Smooth muscle cell (in vitro differentiated cells): ENCODE measurements around the gene ZFAND2A. TPM values are rescaled to one million over a fixed set of nuclear protein-coding genes. Genes with fewer than 3 reads are reported as not detected.

Experiments used
- DNase-seq: peaks from one replicate; lab custom pipeline; 2025; ENCODE audit not compliant: unreplicated experiment; lab: John Stamatoyannopoulos, UW
- H2AFZ ChIP-seq: fragments of 200-600 bp; sonication (generic); 2 replicates; pipeline ENCODE4 v1.6.0; 2016; ENCODE audit warnings: antibody characterized with exemption, low read depth, mild to moderate bottlenecking
- H3F3A ChIP-seq: fragments of 200-600 bp; sonication (generic); 2 replicates; pipeline ENCODE4 v1.6.0; 2017; ENCODE audit warnings: antibody characterized with exemption, low read depth
- H3K27ac ChIP-seq: fragments of 200-600 bp; sonication (generic); 2 replicates; pipeline ENCODE4 v1.5.1; 2016; ENCODE audit warnings: low read depth, mild to moderate bottlenecking
- H3K27me3 ChIP-seq: fragments of 200-600 bp; sonication (generic); 2 replicates; pipeline ENCODE4 v1.6.1; 2016; ENCODE audit warnings: low read depth, mild to moderate bottlenecking
- H3K36me3 ChIP-seq: fragments of 200-600 bp; sonication (generic); 2 replicates; pipeline ENCODE4 v1.5.1; 2016; ENCODE audit warnings: low read depth
- H3K4me1 ChIP-seq: fragments of 200-600 bp; sonication (generic); 2 replicates; pipeline ENCODE4 v1.5.1; 2016; ENCODE audit warnings: low read depth
- H3K4me2 ChIP-seq: fragments of 200-600 bp; sonication (generic); 2 replicates; pipeline ENCODE4 v1.6.0; 2016; ENCODE audit warnings: mild to moderate bottlenecking
- H3K4me3 ChIP-seq: fragments of 200-600 bp; sonication (generic); 2 replicates; pipeline ENCODE4 v1.5.1; 2016; ENCODE audit warnings: mild to moderate bottlenecking
- H3K79me2 ChIP-seq: fragments of 200-600 bp; sonication (generic); 2 replicates; pipeline ENCODE4 v1.6.0; 2016; ENCODE audit warnings: low read depth, mild to moderate bottlenecking
- H3K9ac ChIP-seq: fragments of 200-600 bp; sonication (generic); 2 replicates; pipeline ENCODE4 v1.6.0; 2016; ENCODE audit warnings: low read depth
- H3K9me3 ChIP-seq: fragments of 200-600 bp; sonication (generic); replicated peaks from 2 replicates; pipeline ENCODE4 v1.5.1; 2016; ENCODE audit warnings: low read depth
- H4K20me1 ChIP-seq: fragments of 200-600 bp; sonication (generic); 2 replicates; pipeline ENCODE4 v1.6.0; 2016; ENCODE audit warnings: low read depth
- CTCF ChIP-seq: fragments of 200-600 bp; sonication (generic); IDR thresholded peaks from 2 replicates; pipeline ENCODE4 v1.5.1; 2017; ENCODE audit warnings: borderline replicate concordance, mild to moderate bottlenecking, antibody characterized with exemption; ENCODE audit not compliant: insufficient read depth, poor library complexity, severe bottlenecking
- WGBS: methylation state at CpG from one replicate; pipeline ENCODE4 v1.1.7; 2016; ENCODE audit warnings: low lambda C conversion rate; 5-methylcytosine and 5-hydroxymethylcytosine counted together
- polyA plus RNA-seq: library from polyadenylated mRNA; unstranded; fragments of >200 nt; fragmentation: Nextera tagmentation; extraction: Ambion mirVana; gene quantifications from 2 replicates; pipeline ENCODE4 v1.2.1, GENCODE V29; 2016
- total RNA-seq: library from RNA; depleted of rRNA; stranded (reverse); fragments of >200 nt; gene quantifications from 2 replicates; pipeline ENCODE4 v1.2.3, GENCODE V29; 2014

The ZFAND2A gene
- total and polyA plus RNA-seq, 2 experiments from 2014 or later: 16.2 to 29.9 TPM

DNA sequence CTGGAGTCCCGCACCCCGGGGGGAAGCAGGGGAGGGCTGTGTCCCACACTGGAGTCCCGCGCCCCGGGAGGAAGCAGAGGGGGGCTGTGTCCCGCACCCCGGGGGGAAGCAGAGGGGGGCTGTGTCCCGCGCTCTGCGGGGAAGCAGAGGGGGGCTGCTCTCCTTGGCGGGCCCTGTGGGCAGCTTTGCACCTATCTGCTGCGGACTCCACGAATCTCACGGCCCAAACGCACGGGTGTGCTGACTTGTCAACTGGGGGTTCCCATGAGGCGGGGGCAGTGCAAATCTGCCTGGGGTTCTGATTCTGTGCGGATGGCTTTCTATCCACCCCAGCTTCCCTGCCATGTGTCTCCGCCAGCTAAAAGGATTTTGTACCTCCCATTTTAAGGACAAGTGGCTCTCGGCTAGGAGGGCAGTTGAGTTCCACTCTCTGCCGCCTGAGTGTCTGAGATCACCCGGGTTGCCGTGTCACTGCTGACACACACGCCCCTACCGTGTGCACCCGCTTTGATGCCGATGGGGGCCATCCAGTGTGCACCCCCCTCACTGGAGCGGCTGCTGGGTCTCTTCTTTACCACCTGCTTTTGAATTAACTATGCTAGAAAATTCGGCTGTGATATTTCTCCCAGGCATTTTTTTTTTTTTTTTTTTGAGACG, 51.6 kb downstream of the ZFAND2A start:
- no peak for DNase-seq
- H4K20me1 ChIP-seq: peaks cover 82% of the 10 kb centered on the region
- 92% methylated on average over 27 of the region's 30 CpGs for WGBS

GRCh38 chr7:1106793-1107421, 53.1 kb downstream of the ZFAND2A start:
- no peaks in the 10 kb centered on the region for H3K9me3 ChIP-seq
- H3K4me1 ChIP-seq: no peaks in the 10 kb centered on the region
- H2AFZ ChIP-seq: no peak overlapping the region
- no peak for TF ChIP-seq CTCF
- H3K79me2 ChIP-seq: no peaks in the 10 kb centered on the region
- no peak overlapping the region for H3K4me3 ChIP-seq
- no peak overlapping the region for H3K9ac ChIP-seq
- WGBS: 94% methylated on average over 20 of the region's 20 CpGs
- H3F3A ChIP-seq: no peaks in the 10 kb centered on the region
- no peaks in the 10 kb centered on the region for H3K36me3 ChIP-seq
- H3K27me3 ChIP-seq: no peaks in the 10 kb centered on the region
- DNase-seq: no peak
- peaks cover 85% of the 10 kb centered on the region for H4K20me1 ChIP-seq
- no peak overlapping the region for H3K4me2 ChIP-seq
- H3K27ac ChIP-seq: no peak overlapping the region

More for the DNA sequence above, 51.6 kb downstream of the ZFAND2A start:
- no peak overlapping the region for H2AFZ ChIP-seq
- H3K36me3 ChIP-seq: no peaks in the 10 kb centered on the region
- no peak overlapping the region for H3K27ac ChIP-seq
- H3K9me3 ChIP-seq: no peaks in the 10 kb centered on the region
- H3K4me2 ChIP-seq: no peak overlapping the region
- H3F3A ChIP-seq: no peaks in the 10 kb centered on the region
- H3K9ac ChIP-seq: no peak overlapping the region
- no peaks in the 10 kb centered on the region for H3K79me2 ChIP-seq
- H3K27me3 ChIP-seq: no peaks in the 10 kb centered on the region
- TF ChIP-seq CTCF: no peak
- H3K4me1 ChIP-seq: no peaks in the 10 kb centered on the region
- no peak overlapping the region for H3K4me3 ChIP-seq

DNA sequence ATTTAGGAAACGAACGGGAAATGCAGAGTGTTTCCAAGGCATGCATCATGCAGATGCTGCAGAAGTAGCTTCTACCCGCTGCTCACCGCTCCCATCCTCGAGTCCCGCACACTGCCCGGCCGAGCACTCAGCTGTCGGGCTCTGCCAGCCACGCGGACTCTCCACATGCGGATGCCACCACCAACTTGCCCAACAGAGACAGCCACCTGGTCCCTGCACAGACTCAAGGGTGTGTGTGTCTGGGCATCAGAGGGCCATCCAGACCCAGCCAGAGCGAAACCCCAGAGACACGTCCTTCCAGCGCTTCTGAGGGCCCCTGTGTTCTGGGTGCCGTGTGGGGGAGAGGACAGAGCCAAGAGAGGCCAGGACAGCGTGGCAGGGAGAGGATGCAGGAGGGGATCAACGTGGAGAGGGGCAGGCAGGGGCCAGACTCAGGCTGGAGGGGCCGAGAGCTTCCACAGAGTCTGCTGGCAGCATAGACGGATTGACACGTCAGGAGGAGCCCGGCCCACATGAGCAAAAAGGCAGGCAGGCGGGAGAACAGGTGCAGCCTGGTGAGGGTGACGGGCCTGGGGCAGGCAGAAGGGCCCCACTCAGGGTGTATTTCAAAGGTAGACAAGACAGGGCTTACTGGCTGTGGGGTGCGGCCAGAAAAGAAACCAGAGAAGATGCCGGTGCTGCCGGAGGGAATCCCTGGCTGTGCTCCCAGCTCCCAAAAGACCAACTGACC, 53.8 kb downstream of the ZFAND2A start:
- H3K4me1 ChIP-seq: no peaks in the 10 kb centered on the region
- peaks cover 86% of the 10 kb centered on the region for H4K20me1 ChIP-seq
- H3K9ac ChIP-seq: no peak overlapping the region
- H3K27me3 ChIP-seq: no peaks in the 10 kb centered on the region
- H3F3A ChIP-seq: no peaks in the 10 kb centered on the region
- H3K27ac ChIP-seq: no peak overlapping the region
- H3K79me2 ChIP-seq: no peaks in the 10 kb centered on the region
- H3K4me2 ChIP-seq: no peak overlapping the region
- DNase-seq: no peak
- no peaks in the 10 kb centered on the region for H3K9me3 ChIP-seq
- no peak overlapping the region for H3K4me3 ChIP-seq
- WGBS: 93% methylated on average over 27 of the region's 27 CpGs
- H3K36me3 ChIP-seq: no peaks in the 10 kb centered on the region
- H2AFZ ChIP-seq: no peak overlapping the region
- no peak for TF ChIP-seq CTCF
